HG03520 (cell line): ENCODE measurements around the gene IL17RC.
"Not testable (repeated sequence)": the region's sequence is repeated elsewhere in the genome, so short reads cannot be mapped to it uniquely, and the experiment has no call there.

Source experiments
- ATAC-seq: cut with Tn5 transposase; IDR thresholded peaks from one replicate; pipeline ENCODE4 v1.9.1; 2021; ENCODE audit warnings: mild to moderate bottlenecking, moderate library complexity; ENCODE audit not compliant: unreplicated experiment

Gene IL17RC

DNA sequence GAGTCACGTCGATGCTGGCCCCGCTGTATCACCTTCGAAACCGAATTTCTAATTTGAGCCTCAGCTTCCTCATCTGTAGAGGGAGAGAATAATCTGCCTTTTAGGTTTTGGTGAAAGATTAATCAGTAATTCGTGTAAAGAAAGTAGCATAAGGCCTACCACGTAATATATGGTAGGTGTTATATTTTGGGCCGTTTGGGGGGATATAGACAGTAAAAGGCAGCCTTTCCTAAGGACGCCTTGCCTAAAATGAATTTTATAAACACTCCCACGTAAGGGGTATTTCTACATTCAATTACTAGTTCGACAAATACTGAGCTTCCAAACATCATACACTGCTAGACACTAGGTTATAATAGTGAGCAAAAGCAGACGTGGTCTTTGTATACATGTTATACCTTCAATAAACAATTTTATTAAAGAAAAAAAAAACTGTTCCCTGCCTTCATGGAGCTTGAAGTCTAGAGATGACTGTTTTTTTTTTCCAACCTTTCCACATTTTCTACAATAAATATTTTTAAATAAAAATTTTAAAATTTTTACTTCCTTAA lies 25.8 kb upstream of the IL17RC start:
- no peak for ATAC-seq

DNA sequence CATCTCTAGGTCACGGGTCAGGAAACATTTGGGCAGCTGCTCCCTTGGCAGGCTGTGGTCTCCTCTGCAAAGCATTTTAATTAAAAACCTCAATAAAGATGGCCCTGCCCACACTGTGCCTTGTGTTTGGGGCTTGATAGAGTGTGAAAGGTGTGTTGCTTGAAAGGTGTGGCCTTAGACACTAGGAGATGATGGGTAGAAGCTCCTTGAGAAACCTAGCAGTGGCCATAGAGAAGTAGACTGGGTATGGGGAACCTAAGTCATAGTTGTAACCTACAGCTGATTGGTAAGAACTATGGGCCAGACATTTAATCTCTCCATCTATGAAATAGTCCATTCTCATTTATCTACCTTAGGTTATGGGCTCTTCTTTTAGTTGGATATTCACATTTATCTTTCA lies 23.2 kb upstream of the IL17RC start:
- ATAC-seq: no peak

DNA sequence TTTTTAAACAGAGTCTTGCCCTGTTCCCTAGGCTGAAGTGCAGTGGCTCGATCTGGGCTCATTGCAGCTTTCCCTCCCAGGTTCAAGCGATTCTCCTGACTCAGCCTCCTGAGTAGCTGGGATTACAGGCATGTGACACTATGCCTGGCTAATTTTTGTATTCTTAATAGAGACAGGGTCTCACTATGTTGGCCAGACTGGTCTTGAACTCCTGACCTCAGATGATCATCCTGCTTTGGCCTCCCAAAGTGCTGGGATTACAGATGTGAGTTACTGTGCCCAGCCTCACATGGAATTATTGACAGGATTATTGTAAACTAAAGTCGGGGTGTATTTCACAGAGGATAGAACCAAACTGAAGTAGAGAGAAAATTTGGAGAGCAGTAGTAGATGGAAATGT lies 21.2 kb upstream of the IL17RC start:
- not testable (repeated sequence) for ATAC-seq

DNA sequence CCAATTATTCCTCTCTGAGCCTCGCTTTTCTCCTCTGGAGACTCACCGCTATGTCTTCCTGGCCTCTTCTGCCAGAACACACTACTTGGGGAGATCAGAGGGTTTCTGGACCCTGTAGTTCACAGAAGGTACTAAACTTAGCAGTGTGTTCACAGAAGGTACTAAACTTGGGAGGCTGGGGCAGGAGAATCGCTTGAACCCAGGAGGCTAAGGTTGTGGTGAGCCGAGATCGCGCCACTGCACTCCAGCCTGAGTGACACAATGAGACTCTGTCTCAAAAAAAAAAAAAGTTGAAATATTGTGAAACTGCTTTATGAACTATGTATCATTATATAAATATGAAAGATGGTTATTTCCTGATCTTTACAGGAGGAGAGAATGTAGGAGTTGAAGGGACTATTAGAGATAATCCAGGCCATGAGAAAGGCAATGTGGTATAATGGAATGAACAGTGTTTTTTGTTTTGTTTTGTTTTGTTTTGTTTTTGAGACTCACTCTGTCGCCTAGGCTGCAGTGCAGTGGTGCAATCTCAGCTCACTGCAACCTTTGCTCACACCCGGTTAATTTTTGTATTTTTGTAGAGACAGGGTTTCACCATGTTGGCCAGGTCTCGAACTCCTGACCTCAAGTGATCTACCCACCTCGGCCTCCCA lies 20.0 kb upstream of the IL17RC start:
- ATAC-seq: not testable (repeated sequence)

DNA sequence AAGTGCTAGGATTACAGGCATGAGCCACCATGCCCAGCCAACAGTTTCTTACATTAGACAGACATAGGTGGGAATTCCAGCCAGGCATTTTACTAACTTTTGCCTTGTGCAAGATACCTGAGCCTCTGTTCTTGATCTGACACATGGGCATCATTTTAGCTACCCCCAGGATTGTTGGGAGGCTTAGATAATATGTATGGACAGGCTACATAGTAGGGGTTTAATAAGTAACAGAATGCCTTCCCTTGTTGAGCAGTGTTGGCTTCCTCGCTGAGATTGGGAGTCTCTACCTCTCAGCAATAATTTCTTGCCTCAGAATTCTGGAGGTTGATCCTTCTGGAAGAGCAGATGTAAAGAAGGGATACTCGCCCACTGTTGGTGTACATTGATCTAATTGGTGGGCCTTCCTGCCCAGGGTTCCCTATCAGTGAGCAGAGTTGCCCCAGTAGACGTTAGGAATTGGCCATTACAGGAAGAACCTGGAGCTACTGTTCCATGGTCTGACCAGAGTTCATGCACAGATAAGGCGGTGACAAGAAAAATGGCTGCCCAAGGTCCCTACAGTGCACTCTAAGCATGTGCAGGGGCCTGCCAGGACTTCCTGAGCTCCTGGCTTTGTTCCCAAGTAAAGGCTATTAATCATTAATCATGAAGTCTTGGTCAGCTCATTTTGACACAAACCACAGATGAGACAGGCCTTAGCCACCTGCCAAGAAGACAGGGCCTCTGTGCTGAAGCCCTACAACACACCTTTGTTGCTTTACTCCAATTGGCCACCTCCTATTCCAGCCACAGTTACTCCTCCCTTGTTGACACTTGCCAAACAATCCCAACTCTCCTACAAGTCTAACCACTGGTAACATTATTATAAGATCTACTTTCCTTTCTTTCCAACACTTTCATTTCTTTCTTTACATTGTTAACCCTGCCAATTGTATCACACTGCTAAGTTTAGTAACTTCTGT lies 19.2 kb upstream of the IL17RC start:
- ATAC-seq: no peak

DNA sequence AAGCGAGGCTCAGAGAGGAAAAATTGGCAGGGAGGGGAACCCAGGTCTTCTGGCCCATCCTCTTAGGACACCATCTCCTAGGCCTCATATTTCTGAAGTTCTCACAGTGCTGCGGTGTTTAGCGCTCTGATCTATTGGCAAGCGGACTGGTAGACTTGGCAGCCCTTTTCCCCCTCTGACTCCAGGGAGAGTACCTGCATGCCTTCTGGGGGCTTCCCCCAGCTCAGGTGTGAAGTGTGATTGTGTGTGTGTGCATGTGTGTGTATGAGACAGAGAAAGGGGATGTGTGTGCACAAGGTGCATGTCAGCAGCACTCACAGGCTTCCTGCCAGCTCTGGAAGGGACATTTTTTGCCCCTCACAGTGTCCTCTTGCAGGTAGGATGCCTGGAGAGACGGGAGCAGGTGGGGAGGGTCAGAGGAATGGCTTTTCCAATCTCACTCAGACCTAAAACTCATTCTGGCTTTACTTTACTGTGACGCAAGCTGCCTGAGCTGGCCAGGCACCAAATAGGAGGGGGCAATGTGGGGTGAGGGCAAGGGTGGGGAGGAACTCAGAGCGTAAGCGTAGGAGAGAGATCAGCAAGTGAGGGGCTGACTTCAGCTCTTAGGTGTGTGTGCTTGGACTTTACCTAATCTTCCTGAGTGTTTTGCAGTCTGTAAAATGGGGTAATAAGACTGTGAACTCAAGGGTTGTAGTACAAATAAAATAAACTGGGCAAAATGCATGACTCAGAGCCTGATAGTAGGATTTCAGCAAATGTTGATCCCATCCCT lies 18.2 kb upstream of the IL17RC start:
- no peak for ATAC-seq

DNA sequence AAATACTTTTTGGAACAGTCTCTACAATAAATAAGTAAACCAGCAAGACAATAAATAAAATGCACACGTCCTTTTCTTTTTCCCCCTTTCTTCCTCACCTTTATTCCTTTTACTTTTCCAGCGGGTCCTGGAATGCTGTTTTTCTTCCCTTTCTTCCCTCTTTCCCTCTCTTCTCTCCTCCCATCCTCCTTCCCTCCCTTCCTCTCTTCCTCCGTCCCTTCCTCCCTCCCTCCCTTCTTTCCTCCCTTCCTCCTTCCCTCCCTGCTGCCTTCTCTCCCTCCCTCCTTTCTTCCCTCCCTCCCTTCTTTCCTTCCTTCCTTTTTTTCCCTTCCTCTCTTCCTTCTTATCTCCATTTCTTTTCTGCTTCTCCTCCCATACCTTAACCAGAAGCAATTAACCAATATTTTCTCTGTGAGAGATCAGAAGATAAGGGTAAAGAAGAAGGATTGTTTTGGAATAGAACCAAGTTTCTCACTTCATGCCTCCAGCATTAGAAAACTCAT lies 17.6 kb upstream of the IL17RC start:
- no peak for ATAC-seq

DNA sequence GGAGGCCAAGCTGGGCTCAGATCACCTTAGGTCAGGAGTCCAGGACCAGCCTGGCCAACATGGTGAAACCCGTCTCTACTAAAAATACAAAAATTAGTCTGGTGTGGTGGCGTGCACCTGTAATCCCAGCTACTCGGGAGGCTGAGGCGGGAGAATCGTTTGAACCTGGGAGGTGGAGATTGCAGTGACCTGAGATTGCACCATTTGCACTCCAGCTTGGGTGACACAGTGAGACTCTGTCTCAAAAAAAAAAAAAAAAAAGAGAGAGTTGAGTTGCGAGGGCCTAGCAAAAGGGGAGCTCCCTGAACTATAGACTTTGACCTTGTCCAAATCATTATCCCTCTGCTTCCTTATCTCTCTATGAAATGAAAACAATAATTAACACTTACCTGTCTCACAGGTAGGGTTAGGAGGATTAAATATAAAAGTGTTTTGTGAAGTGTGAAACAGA lies 15.9 kb upstream of the IL17RC start:
- not testable (repeated sequence) for ATAC-seq

DNA sequence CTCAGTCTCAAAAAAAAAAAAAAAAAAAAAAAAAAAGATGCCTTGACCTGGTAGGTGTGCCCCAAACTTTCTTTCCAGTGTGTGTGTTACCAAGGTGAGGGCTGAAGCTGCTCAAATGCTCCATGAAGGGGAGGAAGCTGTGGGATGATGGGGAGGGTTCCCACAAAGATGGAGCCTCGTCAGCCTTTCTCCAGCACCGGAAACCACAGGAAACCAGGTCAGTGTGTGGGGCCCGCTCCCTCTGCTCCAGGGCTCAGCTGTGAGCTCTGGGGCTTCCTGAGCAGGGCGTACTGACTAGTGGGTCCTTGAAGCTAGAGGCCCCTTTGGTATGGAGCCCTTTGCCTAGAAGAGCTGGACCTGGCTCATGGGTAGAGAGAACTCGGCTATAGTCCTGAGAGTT lies 14.9 kb upstream of the IL17RC start:
- ATAC-seq: no peak

DNA sequence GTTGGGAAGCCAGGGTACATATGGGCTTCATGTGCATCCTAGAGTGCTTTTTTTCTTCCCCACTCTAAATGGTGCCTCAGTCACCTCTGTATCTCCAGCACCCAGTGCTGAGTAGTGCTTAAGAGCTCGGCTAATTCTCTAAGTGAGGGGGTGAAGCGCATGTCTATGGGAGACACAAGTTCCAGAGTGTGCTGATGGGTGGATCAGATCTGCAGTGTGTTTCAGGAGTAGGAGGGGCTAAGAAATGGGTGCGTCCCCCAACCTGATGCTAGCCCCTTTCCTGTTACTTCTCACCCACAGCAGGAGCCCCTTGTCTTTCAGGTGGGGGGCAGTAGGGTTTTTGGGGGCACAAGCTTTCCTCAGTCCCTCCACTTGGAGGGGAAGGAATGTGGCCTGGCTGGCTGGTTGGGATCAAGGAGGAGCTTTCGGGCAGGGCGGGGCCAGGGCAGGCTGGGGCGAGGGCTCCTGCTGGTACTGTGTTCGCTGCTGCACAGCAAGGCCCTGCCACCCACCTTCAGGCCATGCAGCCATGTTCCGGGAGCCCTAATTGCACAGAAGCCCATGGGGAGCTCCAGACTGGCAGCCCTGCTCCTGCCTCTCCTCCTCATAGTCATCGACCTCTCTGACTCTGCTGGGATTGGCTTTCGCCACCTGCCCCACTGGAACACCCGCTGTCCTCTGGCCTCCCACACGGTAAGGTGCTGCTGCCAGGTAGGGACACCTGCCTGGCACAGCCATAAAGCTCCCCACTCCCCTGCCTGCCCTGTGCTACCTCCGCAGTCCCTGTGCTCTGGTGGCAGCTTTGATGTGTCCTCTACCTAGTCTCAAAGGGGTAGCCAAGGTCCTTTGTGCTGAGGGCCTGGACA lies 14.3 kb upstream of the IL17RC start, which contains the start of gene IL17RE:
TSS of gene IL17RE (plus strand) at position 477 of the 866 bp plus-strand sequence. CDS start at position 562, 85 bp downstream.
- no peak for ATAC-seq

DNA sequence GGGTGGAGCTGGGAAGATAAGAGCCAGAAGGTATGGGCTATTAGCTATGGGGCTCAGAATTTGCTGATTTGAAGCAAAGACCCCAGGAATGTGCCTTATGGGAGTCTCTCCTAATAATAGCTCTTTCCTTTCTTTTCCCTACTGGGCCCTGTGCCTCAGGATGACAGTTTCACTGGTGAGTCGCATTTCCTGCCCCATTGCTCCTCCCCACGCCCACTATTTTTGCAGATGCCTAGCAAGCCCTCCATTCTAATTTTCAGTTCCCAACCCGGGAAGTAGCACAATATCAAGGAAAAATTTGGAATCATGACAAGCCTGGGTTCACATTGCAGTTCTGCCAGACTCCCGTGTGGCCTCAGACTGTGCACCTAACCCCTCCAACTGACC lies 13.7 kb upstream of the IL17RC start:
- ATAC-seq: no peak

DNA sequence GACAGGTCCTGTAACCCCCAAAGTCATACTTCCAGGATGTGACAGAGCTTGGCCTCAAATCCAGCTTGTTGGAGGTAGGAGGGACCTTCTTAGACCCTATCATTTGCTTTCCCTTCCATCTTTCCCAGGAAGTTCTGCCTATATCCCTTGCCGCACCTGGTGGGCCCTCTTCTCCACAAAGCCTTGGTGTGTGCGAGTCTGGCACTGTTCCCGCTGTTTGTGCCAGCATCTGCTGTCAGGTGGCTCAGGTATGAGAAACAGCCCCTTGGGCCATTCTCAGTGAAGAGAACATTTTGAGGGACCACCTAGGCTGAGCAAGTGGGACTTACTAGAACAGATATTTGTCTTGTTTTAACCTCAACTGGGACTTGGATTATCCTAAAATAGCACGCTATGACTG lies 13.0 kb upstream of the IL17RC start:
- no peak for ATAC-seq

DNA sequence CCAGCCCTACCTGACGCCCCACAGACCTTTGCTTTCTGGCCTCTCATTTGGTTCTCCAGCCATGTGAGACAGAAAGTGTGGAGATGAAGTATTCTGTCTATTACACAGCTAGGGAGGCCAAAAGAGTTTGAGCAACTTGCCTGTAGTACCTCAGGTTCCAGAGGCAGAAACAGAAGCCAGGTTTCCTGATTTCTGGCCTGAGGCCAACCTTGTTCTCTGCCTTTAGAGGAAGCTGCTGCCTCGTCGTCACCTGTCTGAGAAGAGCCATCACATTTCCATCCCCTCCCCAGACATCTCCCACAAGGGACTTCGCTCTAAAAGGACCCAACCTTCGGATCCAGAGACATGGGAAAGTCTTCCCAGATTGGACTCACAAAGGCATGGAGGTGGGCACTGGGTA lies 10.4 kb upstream of the IL17RC start:
- ATAC-seq: no peak

DNA sequence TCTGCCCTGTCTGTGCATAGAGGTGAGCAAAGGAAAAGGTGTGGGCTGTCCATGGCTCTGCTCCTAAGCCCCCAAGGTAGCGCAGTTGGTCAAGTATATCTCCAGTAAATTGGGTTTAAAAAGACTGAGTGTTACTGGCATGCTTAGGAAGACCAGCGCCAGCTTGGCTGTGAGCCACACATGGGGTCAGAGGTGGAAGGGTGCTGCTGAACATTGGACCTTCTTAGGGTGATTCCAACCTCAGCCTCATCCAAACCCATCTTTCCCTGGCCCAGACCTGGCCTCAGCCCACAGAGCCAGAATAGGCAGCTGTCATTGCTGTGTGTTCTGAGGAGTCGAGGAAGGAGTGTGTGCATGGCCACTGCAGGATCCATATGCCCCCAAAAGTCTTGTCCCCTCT lies 8.6 kb upstream of the IL17RC start:
- ATAC-seq: no peak

DNA sequence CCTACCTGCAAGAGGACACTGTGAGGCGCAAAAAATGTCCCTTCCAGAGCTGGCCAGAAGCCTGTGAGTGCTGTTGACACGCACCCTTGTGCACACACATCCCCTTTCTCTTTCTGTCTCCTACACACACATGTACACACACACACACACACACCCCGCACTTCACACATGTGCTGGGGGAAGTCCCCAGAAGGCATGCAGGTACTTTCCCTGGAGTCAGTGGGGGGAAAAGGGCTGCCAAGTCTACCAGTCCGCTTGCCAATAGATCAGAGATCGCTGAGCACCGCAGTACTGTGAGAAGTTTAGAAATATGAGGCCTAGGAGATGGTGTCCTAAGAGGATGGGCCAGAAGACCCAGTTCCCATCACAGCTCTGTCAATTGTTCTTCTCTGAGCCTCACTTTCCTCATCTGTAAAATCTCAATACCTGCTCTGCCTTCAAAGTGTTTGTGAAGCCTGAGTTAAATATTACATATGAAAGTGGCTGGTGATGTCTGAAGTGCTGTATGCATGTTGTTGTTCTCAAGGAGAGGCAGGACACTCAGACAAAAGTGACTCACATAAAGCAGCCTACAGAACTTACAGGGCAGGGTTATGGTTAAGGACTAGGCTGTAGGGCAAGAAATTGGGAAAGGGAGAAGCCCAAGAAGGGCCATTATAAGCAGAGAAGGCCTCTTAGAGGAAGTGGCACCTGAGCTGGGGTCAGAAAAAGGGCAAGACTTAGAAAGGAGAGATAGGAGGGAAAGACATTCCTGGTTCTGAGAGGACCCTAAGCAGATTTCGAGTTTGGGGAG lies 7.5 kb upstream of the IL17RC start:
- ATAC-seq: no peak

DNA sequence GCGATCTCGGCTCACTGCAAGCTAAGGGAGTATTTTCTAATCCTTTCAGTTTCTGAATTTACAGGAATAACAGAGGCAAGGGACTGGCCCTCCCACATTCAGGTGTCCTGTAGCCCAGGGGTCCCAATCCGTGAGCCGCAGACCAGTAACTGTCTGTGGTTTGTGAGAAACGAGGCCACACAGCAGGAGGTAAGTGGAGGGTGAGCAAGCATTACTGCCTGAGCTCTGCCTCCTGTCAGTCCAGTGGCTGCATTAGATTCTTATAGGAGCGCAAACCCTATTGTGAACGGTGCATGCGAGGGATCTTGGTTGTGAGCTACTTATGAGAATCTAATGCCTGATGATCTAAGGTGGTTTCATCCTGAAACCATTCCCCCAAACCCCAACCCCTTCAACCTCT lies 5.0 kb upstream of the IL17RC start:
- ATAC-seq: no peak

DNA sequence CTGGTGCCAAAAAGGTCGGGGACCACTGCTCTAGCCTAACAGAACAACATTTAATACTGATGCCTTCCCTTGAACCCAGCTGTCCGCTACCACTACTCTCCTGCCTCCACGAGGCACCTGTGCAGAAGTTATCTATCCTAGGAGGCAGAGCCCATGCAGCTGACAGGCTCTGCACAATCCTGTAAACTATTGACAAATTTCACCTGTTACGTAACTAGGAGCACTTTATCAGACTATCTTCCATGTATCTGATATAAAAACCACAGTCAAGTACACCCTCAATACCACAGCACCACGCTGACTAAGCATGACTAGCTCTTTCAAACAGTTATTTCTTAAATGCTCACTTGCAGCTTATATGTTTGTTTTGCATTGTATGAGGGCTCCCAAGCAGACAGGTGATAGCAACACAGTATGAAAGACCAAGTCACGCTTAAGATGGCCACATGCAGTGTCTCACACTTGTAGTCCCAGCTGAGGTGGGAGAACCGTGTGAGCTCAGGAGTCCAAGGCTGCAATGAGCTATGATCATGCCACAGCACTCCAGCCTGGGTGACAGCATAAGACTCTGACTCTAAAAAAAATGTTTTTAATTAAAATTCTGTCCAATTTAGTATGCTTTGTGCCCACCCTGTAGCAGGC lies 4.5 kb upstream of the IL17RC start:
- ATAC-seq: no peak

DNA sequence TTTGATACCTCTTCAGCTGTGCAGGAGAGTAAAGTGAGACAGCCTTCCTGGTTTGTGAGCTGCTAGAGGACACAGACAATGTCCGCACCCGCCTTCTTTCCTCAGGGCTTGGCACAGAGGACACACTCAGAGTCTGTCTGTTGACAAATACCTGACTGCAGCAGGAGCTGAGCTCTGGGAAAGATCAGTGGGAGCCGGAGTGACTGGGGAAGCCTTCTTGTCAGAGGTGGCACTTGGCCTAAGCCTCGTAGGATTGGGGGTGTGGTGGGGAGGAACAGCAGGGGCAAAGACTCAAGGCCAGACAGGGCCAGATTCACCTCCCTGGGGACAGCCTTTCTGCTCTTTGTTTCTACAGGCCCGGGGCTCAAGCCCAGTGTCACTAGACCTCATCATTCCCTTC lies 3.3 kb upstream of the IL17RC start:
- ATAC-seq: no peak

DNA sequence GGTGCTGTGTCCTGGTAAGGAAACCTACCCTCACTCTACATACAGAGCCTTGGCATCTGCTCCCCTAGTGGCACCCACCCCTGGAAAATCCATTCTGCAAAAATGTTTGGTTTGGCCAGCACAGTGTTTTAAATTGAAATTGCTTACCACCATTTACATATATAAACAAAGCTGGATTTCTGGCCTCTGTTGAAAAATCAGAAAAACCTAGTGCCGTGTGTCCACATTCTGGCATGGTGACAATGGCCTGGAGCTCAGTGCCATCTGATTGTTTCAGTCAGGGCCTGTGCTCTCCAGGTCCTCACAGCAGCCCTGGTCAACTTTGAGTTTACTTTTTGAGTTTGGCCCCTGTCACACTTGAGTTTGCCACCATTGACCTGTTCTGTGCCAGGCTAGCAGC lies 2.9 kb upstream of the IL17RC start:
- ATAC-seq: no peak
